Subcutaneous abdominal adipose tissue (tissue), 5 donors: ENCODE data around the gene IFITM2.

Experiments used
- H3K27ac ChIP-seq: one replicate; pipeline ENCODE4 v1.7.0; 2013; ENCODE audit warnings: low read depth, mild to moderate bottlenecking, inconsistent platforms, low read length, moderate library complexity
- H3K27me3 ChIP-seq, 5 donors: one replicate each; pipeline ENCODE4 v1.7.0; 2013; ENCODE audit warnings: low read length in 5 of 5, inconsistent platforms in 1 of 5; ENCODE audit not compliant: control insufficient read depth in 5 of 5, insufficient read depth in 4 of 5
- H3K36me3 ChIP-seq, 5 donors: one replicate each; pipeline ENCODE4 v1.7.0; 2013; ENCODE audit warnings: low read length in 5 of 5; ENCODE audit not compliant: control insufficient read depth in 5 of 5, insufficient read depth in 5 of 5
- H3K4me1 ChIP-seq, 5 donors: one replicate each; pipeline ENCODE4 v1.7.0; 2013; ENCODE audit warnings: low read length in 5 of 5, mild to moderate bottlenecking in 3 of 5, moderate library complexity in 1 of 5; ENCODE audit not compliant: control insufficient read depth in 5 of 5, insufficient read depth in 5 of 5
- H3K4me3 ChIP-seq, 5 donors: one replicate each; pipeline ENCODE4 v1.7.0; 2013; ENCODE audit warnings: low read length in 5 of 5, low read depth in 1 of 5
- H3K9ac ChIP-seq, 5 donors: one replicate each; pipeline ENCODE4 v1.7.0; 2013; ENCODE audit warnings: low read length in 5 of 5, mild to moderate bottlenecking in 4 of 5, moderate library complexity in 3 of 5
- H3K9me3 ChIP-seq, 5 donors: one replicate each; pipeline ENCODE4 v1.7.0; 2013; ENCODE audit warnings: low read length in 5 of 5; ENCODE audit not compliant: control insufficient read depth in 5 of 5
- donor health status: healthy.
- donor health status: healthy.
- donor health status: healthy.
- donor health status: healthy.
- donor health status: healthy.

The IFITM2 gene

GRCh38 chr11:353179-353873 is 45.7 kb downstream of the IFITM2 start:
- peak overlapping the region in 1 of 5 donors; percentile 10 for H3K4me3 ChIP-seq
- no peaks in the 10 kb centered on the region for H3K36me3 ChIP-seq
- peaks cover 0 to 7% (median 0%) of the 10 kb centered on the region in 5 donors for H3K27me3 ChIP-seq
- peak overlapping the region; percentile 97 for H3K27ac ChIP-seq
- peak overlapping the region; percentile 15 to 77 (median 70) for H3K9ac ChIP-seq
- peaks cover 8 to 35% (median 27%) of the 10 kb centered on the region in 5 donors for H3K4me1 ChIP-seq
- H3K9me3 ChIP-seq = no peaks in the 10 kb centered on the region

GRCh38 chr11:355581-356458 is 48.2 kb downstream of the IFITM2 start:
- H3K4me3 ChIP-seq = peak overlapping the region; percentile 41 to 63 (median 46)
- no peaks in the 10 kb centered on the region for H3K36me3 ChIP-seq
- peak overlapping the region; percentile 65 to 95 (median 79) for H3K9ac ChIP-seq
- peak overlapping the region; percentile 97 for H3K27ac ChIP-seq
- peaks cover 0 to 16% (median 9%) of the 10 kb centered on the region in 5 donors for H3K27me3 ChIP-seq
- peaks cover 0 to 4% (median under 1%) of the 10 kb centered on the region in 5 donors for H3K9me3 ChIP-seq
- H3K4me1 ChIP-seq = peaks cover 8 to 31% (median 23%) of the 10 kb centered on the region in 5 donors

GRCh38 chr11:356610-357009 is 49.0 kb downstream of the IFITM2 start:
- Histone ChIP-seq H3K27me3 (peaks cover 0 to 19% (median 9%) of the 10 kb centered on the region in 5 donors), H3K9ac (no peak overlapping the region), H3K9me3 (peaks cover 2 to 8% (median 4%) of the 10 kb centered on the region in 5 donors), H3K36me3 (no peaks in the 10 kb centered on the region), H3K4me3 (no peak overlapping the region), H3K4me1 (peaks cover 8 to 26% (median 18%) of the 10 kb centered on the region in 5 donors), H3K27ac (no peak overlapping the region)

- Histone ChIP-seq H3K4me1 (peaks cover 8 to 25% (median 18%) of the 10 kb centered on the region in 5 donors), H3K27me3 (peaks cover 0 to 19% (median 9%) of the 10 kb centered on the region in 5 donors), H3K9ac (no peak overlapping the region), H3K4me3 (no peak overlapping the region), H3K27ac (no peak overlapping the region), H3K36me3 (no peaks in the 10 kb centered on the region), H3K9me3 (peaks cover 2 to 8% (median 4%) of the 10 kb centered on the region in 5 donors)
Observed at GRCh38 chr11:357582-357981, 50.0 kb downstream of the IFITM2 start.

GRCh38 chr11:358129-358800 is 50.6 kb downstream of the IFITM2 start:
- no peak overlapping the region for H3K9ac ChIP-seq
- no peak overlapping the region for H3K27ac ChIP-seq
- no peak overlapping the region for H3K4me3 ChIP-seq
- peaks cover 2 to 8% (median 4%) of the 10 kb centered on the region in 5 donors for H3K9me3 ChIP-seq
- peaks cover 0 to 19% (median 9%) of the 10 kb centered on the region in 5 donors for H3K27me3 ChIP-seq
- H3K36me3 ChIP-seq = no peaks in the 10 kb centered on the region
- peaks cover 8 to 21% (median 17%) of the 10 kb centered on the region in 5 donors for H3K4me1 ChIP-seq
